Muscle layer of duodenum (tissue), 2 donors: Measurements from ENCODE around the gene TPGS1.

Source experiments
- H3K27ac ChIP-seq: one replicate; pipeline ENCODE4 v1.7.0; 2013; ENCODE audit warnings: mild to moderate bottlenecking, low read length
- H3K27me3 ChIP-seq: one replicate; pipeline ENCODE4 v1.7.0; 2013; ENCODE audit warnings: low read depth, mild to moderate bottlenecking, control low read depth, low read length
- H3K36me3 ChIP-seq, 2 donors: one replicate each; pipeline ENCODE4 v1.7.0; 2013; ENCODE audit warnings: low read length in 2 of 2, control low read depth in 1 of 2, mild to moderate bottlenecking in 1 of 2; ENCODE audit not compliant: insufficient read depth in 2 of 2, control insufficient read depth in 1 of 2
- H3K4me1 ChIP-seq, 2 donors: one replicate each; pipeline ENCODE4 v1.7.0; 2013; ENCODE audit warnings: low read length in 2 of 2, mild to moderate bottlenecking in 2 of 2, control low read depth in 1 of 2, moderate library complexity in 1 of 2; ENCODE audit not compliant: insufficient read depth in 2 of 2, control insufficient read depth in 1 of 2
- H3K4me3 ChIP-seq, 2 donors: one replicate each; pipeline ENCODE4 v1.7.0; 2013; ENCODE audit warnings: low read length in 2 of 2, low read depth in 1 of 2, mild to moderate bottlenecking in 1 of 2
- H3K9me3 ChIP-seq, 2 donors: one replicate each; pipeline ENCODE4 v1.7.0; 2013; ENCODE audit warnings: low read length in 2 of 2, control low read depth in 1 of 2, mild to moderate bottlenecking in 1 of 2; ENCODE audit not compliant: control insufficient read depth in 1 of 2
- donor health status: healthy.

The TPGS1 gene

GRCh38 chr19:498511-498891 lies 8.8 kb upstream of the TPGS1 start:
- H3K36me3 ChIP-seq = no peaks in the 10 kb centered on the region
- no peak overlapping the region for H3K4me3 ChIP-seq
- no peak overlapping the region for H3K27ac ChIP-seq
- H3K9me3 ChIP-seq = no peaks in the 10 kb centered on the region
- H3K27me3 ChIP-seq = peaks cover 14% of the 10 kb centered on the region
- peaks cover 0 to 19% of the 10 kb centered on the region in 2 donors for H3K4me1 ChIP-seq

- no peak overlapping the region for H3K27ac ChIP-seq
- H3K27me3 ChIP-seq = peaks cover 14% of the 10 kb centered on the region
- no peaks in the 10 kb centered on the region for H3K9me3 ChIP-seq
These were observed 8.2 kb upstream of the TPGS1 start for GRCh38 chr19:498977-499623.

GRCh38 chr19:501646-502045 lies 5.7 kb upstream of the TPGS1 start:
- peaks cover 14% of the 10 kb centered on the region for H3K27me3 ChIP-seq
- H3K36me3 ChIP-seq = no peaks in the 10 kb centered on the region
- no peaks in the 10 kb centered on the region for H3K9me3 ChIP-seq
- H3K27ac ChIP-seq = no peak overlapping the region
- peaks cover 0 to 17% of the 10 kb centered on the region in 2 donors for H3K4me1 ChIP-seq
- no peak overlapping the region for H3K4me3 ChIP-seq

More at GRCh38 chr19:498977-499623, 8.2 kb upstream of the TPGS1 start:
- Histone ChIP-seq H3K36me3 (no peaks in the 10 kb centered on the region), H3K4me1 (peaks cover 0 to 19% of the 10 kb centered on the region in 2 donors), H3K4me3 (no peak overlapping the region)

- peaks cover 0 to 17% of the 10 kb centered on the region in 2 donors for H3K4me1 ChIP-seq
These were observed 2.7 kb upstream of the TPGS1 start for GRCh38 chr19:504616-505015.

GRCh38 chr19:506404-507285 lies 652 bp upstream of the TPGS1 start:
- H3K4me3 ChIP-seq = peak overlapping the region; percentile 79 to 99
- H3K4me1 ChIP-seq = peaks cover 0 to 32% of the 10 kb centered on the region in 2 donors
- H3K27ac ChIP-seq = peak overlapping the region; percentile 91
- H3K36me3 ChIP-seq = peaks cover 0 to 6% of the 10 kb centered on the region in 2 donors
- H3K9me3 ChIP-seq = no peaks in the 10 kb centered on the region
- H3K27me3 ChIP-seq = no peaks in the 10 kb centered on the region

More at GRCh38 chr19:504616-505015, 2.7 kb upstream of the TPGS1 start:
- Histone ChIP-seq H3K27ac (no peak overlapping the region), H3K9me3 (no peaks in the 10 kb centered on the region), H3K36me3 (peaks cover 0 to 3% of the 10 kb centered on the region in 2 donors), H3K4me3 (no peak overlapping the region), H3K27me3 (no peaks in the 10 kb centered on the region)

GRCh38 chr19:508204-509150 lies 1.2 kb downstream of the TPGS1 start:
- H3K36me3 ChIP-seq = peaks cover 0 to 6% of the 10 kb centered on the region in 2 donors
- peak overlapping the region; percentile 79 to 99 for H3K4me3 ChIP-seq
- no peaks in the 10 kb centered on the region for H3K27me3 ChIP-seq
- H3K9me3 ChIP-seq = no peaks in the 10 kb centered on the region
- peaks cover 0 to 40% of the 10 kb centered on the region in 2 donors for H3K4me1 ChIP-seq
- no peak overlapping the region for H3K27ac ChIP-seq

GRCh38 chr19:510606-511100 lies 3.4 kb downstream of the TPGS1 start:
- Histone ChIP-seq H3K4me3 (peak overlapping the region; percentile 29 to 30), H3K27me3 (no peaks in the 10 kb centered on the region), H3K27ac (peak overlapping the region; percentile 79), H3K4me1 (peaks cover 0 to 40% of the 10 kb centered on the region in 2 donors), H3K9me3 (no peaks in the 10 kb centered on the region), H3K36me3 (peaks cover 0 to 6% of the 10 kb centered on the region in 2 donors)

- Histone ChIP-seq H3K9me3 (no peaks in the 10 kb centered on the region), H3K27me3 (no peaks in the 10 kb centered on the region), H3K4me3 (peak overlapping the region; percentile 29 to 30), H3K36me3 (peaks cover 0 to 6% of the 10 kb centered on the region in 2 donors), H3K4me1 (peaks cover 0 to 38% of the 10 kb centered on the region in 2 donors), H3K27ac (peak overlapping the region; percentile 79)
These were observed 4.0 kb downstream of the TPGS1 start for GRCh38 chr19:511101-511851.

GRCh38 chr19:512547-513365 lies 5.5 kb downstream of the TPGS1 start:
- Histone ChIP-seq H3K27me3 (no peaks in the 10 kb centered on the region), H3K4me1 (peaks cover 0 to 36% of the 10 kb centered on the region in 2 donors), H3K36me3 (peaks cover 0 to 6% of the 10 kb centered on the region in 2 donors), H3K27ac (no peak overlapping the region), H3K4me3 (no peak overlapping the region), H3K9me3 (no peaks in the 10 kb centered on the region)
